NCI-H2227 treated with DMSO at 0.1 percent for 48 hours (cell line): ENCODE results near the gene AUTS2.

Experiments
- DNase-seq: peaks from one replicate; lab custom pipeline; 2025; lab: John Stamatoyannopoulos, UW

AUTS2 gene

GRCh38 chr7:70460562-70460961, 862.3 kb downstream of the AUTS2 start:
- no peak for DNase-seq

GRCh38 chr7:70463352-70463938, 865.2 kb downstream of the AUTS2 start:
- DNase-seq, result no peak

GRCh38 chr7:70466725-70467364, 868.6 kb downstream of the AUTS2 start:
- DNase-seq, result no peak

GRCh38 chr7:70470746-70471145, 872.5 kb downstream of the AUTS2 start:
- peak; percentile 18 for DNase-seq

GRCh38 chr7:70472601-70473237, 874.4 kb downstream of the AUTS2 start:
- no peak for DNase-seq

- DNase-seq, result no peak
These were observed 876.5 kb downstream of the AUTS2 start for GRCh38 chr7:70474639-70475234.

GRCh38 chr7:70477036-70478010, 879.0 kb downstream of the AUTS2 start:
- DNase-seq, result no peak

GRCh38 chr7:70479153-70480021, 881.1 kb downstream of the AUTS2 start:
- DNase-seq, result no peak

- DNase-seq, result no peak
These were observed 882.8 kb downstream of the AUTS2 start for GRCh38 chr7:70480927-70481569.

GRCh38 chr7:70481570-70482123, 883.4 kb downstream of the AUTS2 start:
- no peak for DNase-seq

- peak; percentile 48 for DNase-seq
These were observed 886.0 kb downstream of the AUTS2 start for GRCh38 chr7:70484255-70484654.

GRCh38 chr7:70486977-70487376, 888.7 kb downstream of the AUTS2 start:
- no peak for DNase-seq

- no peak for DNase-seq
These were observed 889.2 kb downstream of the AUTS2 start for GRCh38 chr7:70487428-70487827.

- DNase-seq, result no peak
These were observed 889.6 kb downstream of the AUTS2 start for GRCh38 chr7:70487886-70488285.

- no peak for DNase-seq
These were observed 891.5 kb downstream of the AUTS2 start for GRCh38 chr7:70489813-70490212.

GRCh38 chr7:70492625-70493024, 894.4 kb downstream of the AUTS2 start:
- DNase-seq, result no peak

- no peak for DNase-seq
These were observed 896.2 kb downstream of the AUTS2 start for GRCh38 chr7:70494225-70495032.

GRCh38 chr7:70495033-70495376, 896.7 kb downstream of the AUTS2 start:
- no peak for DNase-seq

- no peak for DNase-seq
These were observed 899.5 kb downstream of the AUTS2 start for GRCh38 chr7:70497793-70498192.
